HCT116 (cell line): ENCODE data around the gene MLPH. TPM values are rescaled to one million over a fixed set of nuclear protein-coding genes. Genes with fewer than 3 reads are reported as not detected.

ENCODE experiments used
- ATAC-seq: fragments of 200-7000 bp; cut with Tn5 transposase; 2 replicates; pipeline ENCODE4 v1.9.1; 2020; ENCODE audit warnings: mild to moderate bottlenecking, moderate library complexity
- BruUV-seq: library from RNA; stranded (reverse); fragments of 400-500 nt; replicated peaks from 2 replicates; lab custom pipeline; 2021; lab: Mats Ljungman, UMichigan
- CTCF ChIA-PET: fragments of 300-600 bp; sonication (Branson Sonifier 250); formaldehyde crosslinking; loops from one replicate; lab custom pipeline; 2021; ENCODE audit warnings: antibody characterized with exemption; lab: Charles Lee
- POLR2A ChIA-PET: fragments of 300-600, 350-600 bp; sonication (Branson Sonifier 250); formaldehyde crosslinking; loops from one replicate; lab custom pipeline; 2021; ENCODE audit warnings: antibody characterized with exemption; lab: Charles Lee
- RAD21 ChIA-PET, 2 experiments: fragments of 300-600 bp; sonication (Branson Sonifier 250); formaldehyde crosslinking; loops; one replicate each; lab custom pipeline; 2023; ENCODE audit warnings: low total read pairs in 2 of 2; ENCODE audit not compliant: uncharacterized antibody in 2 of 2, unreplicated experiment in 2 of 2, low non-redundant PET in 1 of 2; lab: Charles Lee
- DNase-seq: peaks from one replicate; pipeline ENCODE4 v3.0.0-alpha.2; 2010; ENCODE audit warnings: low read depth, low spot score
- H2AFZ ChIP-seq: fragments of 200-600 bp; shearing (Covaris generic), sonication (generic); 2 replicates; pipeline ENCODE4 v1.6.1; 2017; ENCODE audit warnings: low read depth, mixed run types, mixed read lengths, antibody characterized with exemption, low read length; ENCODE audit not compliant: poor library complexity, severe bottlenecking
- H3K27ac ChIP-seq: 2 replicates; pipeline ENCODE4 v1.5.1; 2012; ENCODE audit warnings: low read depth, low read length
- H3K27me3 ChIP-seq: fragments of 200-600 bp; sonication (generic); 2 replicates; pipeline ENCODE4 v1.6.1; 2016; ENCODE audit warnings: mixed run types, low read length, mixed read lengths; ENCODE audit not compliant: insufficient read depth
- H3K36me3 ChIP-seq, 2 experiments: fragments of 200-500 bp in 1 of 2; fragments of 200-600 bp in 1 of 2; sonication (Bioruptor generic) in 1 of 2; sonication (generic) in 1 of 2; 2 replicates each; pipeline versions ENCODE4 v1.5.1 to v1.6.1; 2014 to 2016; ENCODE audit warnings: low read length in 2 of 2, inconsistent platforms in 1 of 2, mixed read lengths in 1 of 2, mixed run types in 1 of 2; ENCODE audit not compliant: insufficient read depth in 2 of 2, control insufficient read depth in 1 of 2
- H3K4me1 ChIP-seq, 2 experiments: fragments of 200-600 bp in 1 of 2; sonication (generic) in 1 of 2; 2 replicates each; pipeline versions ENCODE4 v1.5.1 to v1.6.1; 2012 to 2017; ENCODE audit warnings: low read length in 2 of 2, inconsistent platforms in 1 of 2, mild to moderate bottlenecking in 1 of 2, mixed read lengths in 1 of 2, mixed run types in 1 of 2, moderate library complexity in 1 of 2; ENCODE audit not compliant: insufficient read depth in 2 of 2, control insufficient read depth in 1 of 2
- H3K4me2 ChIP-seq: fragments of 200-600 bp; sonication (generic); 2 replicates; pipeline ENCODE4 v1.6.1; 2017; ENCODE audit warnings: mixed run types, low read length, mixed read lengths
- H3K4me3 ChIP-seq, 2 experiments: fragments of 200-600 bp in 1 of 2; sonication (generic) in 1 of 2; replicated peaks in 1 of 2; 2 replicates each; pipeline ENCODE4 v1.5.1; 2011 to 2016; ENCODE audit warnings: low read length in 2 of 2, control low read depth in 1 of 2, low read depth in 1 of 2, mild to moderate bottlenecking in 1 of 2, mixed read lengths in 1 of 2, mixed run types in 1 of 2
- H3K79me2 ChIP-seq: fragments of 200-600 bp; sonication (generic); 2 replicates; pipeline ENCODE4 v1.6.1; 2017; ENCODE audit warnings: mild to moderate bottlenecking, mixed run types, low read length, moderate library complexity, mixed read lengths; ENCODE audit not compliant: insufficient read depth
- H3K9ac ChIP-seq: fragments of 200-600 bp; sonication (generic); 2 replicates; pipeline ENCODE4 v1.6.1; 2016; ENCODE audit warnings: low read length, mixed read lengths
- H3K9me2 ChIP-seq: fragments of 200-600 bp; sonication (generic), shearing (Covaris generic); 2 replicates; pipeline ENCODE4 v1.6.1; 2017; ENCODE audit warnings: mixed run types, mild to moderate bottlenecking, moderate library complexity; ENCODE audit not compliant: insufficient read depth
- H3K9me3 ChIP-seq, 2 experiments: fragments of 200-500 bp in 1 of 2; fragments of 200-600 bp in 1 of 2; sonication (Bioruptor generic) in 1 of 2; sonication (generic) in 1 of 2; 2 replicates each; pipeline ENCODE4 v1.6.1; 2014 to 2017; ENCODE audit warnings: low read length in 2 of 2, mixed read lengths in 2 of 2, inconsistent platforms in 1 of 2, low read depth in 1 of 2, mild to moderate bottlenecking in 1 of 2, mixed run types in 1 of 2, moderate library complexity in 1 of 2; ENCODE audit not compliant: control insufficient read depth in 1 of 2, insufficient read depth in 1 of 2
- H4K20me1 ChIP-seq: fragments of 200-600 bp; sonication (generic), shearing (Covaris generic); 2 replicates; pipeline ENCODE4 v1.6.1; 2017; ENCODE audit warnings: mixed run types, mild to moderate bottlenecking, moderate library complexity; ENCODE audit not compliant: insufficient read depth
- ATF3 ChIP-seq: IDR thresholded peaks from 2 replicates; pipeline ENCODE4 v1.6.1; 2012
- CBX3 ChIP-seq: IDR thresholded peaks from 2 replicates; pipeline ENCODE4 v1.6.1; 2012; ENCODE audit warnings: low read depth
- CEBPB ChIP-seq: IDR thresholded peaks from 2 replicates; pipeline ENCODE4 v1.6.1; 2012; ENCODE audit warnings: low read depth
- EGR1 ChIP-seq: IDR thresholded peaks from 2 replicates; pipeline ENCODE4 v1.6.1; 2012; ENCODE audit warnings: low read depth
- ELF1 ChIP-seq: IDR thresholded peaks from 2 replicates; pipeline ENCODE4 v1.6.1; 2012; ENCODE audit warnings: low read depth, borderline replicate concordance
- EZH2 ChIP-seq: fragments of 200-600 bp; sonication (generic); IDR thresholded peaks from 2 replicates; pipeline ENCODE4 v1.6.1; 2017; ENCODE audit warnings: antibody characterized with exemption, mixed run types
- EZH2phosphoT487 ChIP-seq: fragments of 200-600 bp; IDR thresholded peaks from 2 replicates; pipeline ENCODE4 v1.6.1; 2018; ENCODE audit warnings: antibody characterized with exemption, borderline replicate concordance
- JUND ChIP-seq: IDR thresholded peaks from 2 replicates; pipeline ENCODE4 v1.6.1; 2012
- POLR2A ChIP-seq: IDR thresholded peaks from 2 replicates; pipeline ENCODE4 v1.7.0; 2011; ENCODE audit warnings: borderline replicate concordance; ENCODE audit not compliant: insufficient read depth, insufficient read length; ENCODE audit errors: extremely low read depth
- RAD21 ChIP-seq: IDR thresholded peaks from 2 replicates; pipeline ENCODE4 v1.6.1; 2012; ENCODE audit warnings: low read depth, mild to moderate bottlenecking
- REST ChIP-seq: IDR thresholded peaks from 2 replicates; pipeline ENCODE4 v1.6.1; 2012; ENCODE audit warnings: low read depth
- SP1 ChIP-seq: IDR thresholded peaks from 2 replicates; pipeline ENCODE4 v1.6.1; 2012; ENCODE audit warnings: low read depth
- SRF ChIP-seq: IDR thresholded peaks from 2 replicates; pipeline ENCODE4 v1.6.1; 2012; ENCODE audit warnings: low read depth
- TCF7L2 ChIP-seq: IDR thresholded peaks from 2 replicates; pipeline ENCODE4 v1.7.0; 2011; ENCODE audit warnings: borderline replicate concordance, inconsistent platforms; ENCODE audit not compliant: insufficient read depth, insufficient read length; ENCODE audit errors: extremely low read depth
- YY1 ChIP-seq: IDR thresholded peaks from 2 replicates; pipeline ENCODE4 v1.6.1; 2011; ENCODE audit warnings: low read length, low read depth, moderate library complexity, mild to moderate bottlenecking; ENCODE audit not compliant: insufficient replicate concordance; ENCODE audit errors: extremely low read depth
- ZNF274 ChIP-seq: fragments of 200-500 bp; sonication (Bioruptor generic); IDR thresholded peaks from 2 replicates; pipeline ENCODE4 v1.6.1; 2014; ENCODE audit warnings: mild to moderate bottlenecking, low read depth, low read length, inconsistent platforms
- intact Hi-C: fragments of 100-400 bp; cut with micrococcal nuclease; formaldehyde crosslinking; loops from 2 replicates; pipeline ENCODE4 v1.10.0; 2022
- total RNA-seq: library from RNA; stranded (reverse); gene quantifications from one replicate; pipeline ENCODE4 v1.2.1, GENCODE V29; 2021; ENCODE audit not compliant: unreplicated experiment
- TF ChIP-seq, protein P1 (sequence below): IDR thresholded peaks from 2 replicates; pipeline ENCODE4 v1.6.1; 2011; ENCODE audit warnings: mild to moderate bottlenecking, low read length, moderate library complexity; ENCODE audit not compliant: insufficient replicate concordance; ENCODE audit errors: extremely low read depth
- TF ChIP-seq, protein P2 (sequence below), 3 experiments: fragments of 200-600 bp in 1 of 3; sonication (generic) in 1 of 3; IDR thresholded peaks in 2 of 3; conservative IDR thresholded peaks in 1 of 3; 2 replicates each; pipeline ENCODE4 v1.5.1; 2012 to 2017; ENCODE audit warnings: low read depth in 2 of 3, low read length in 2 of 3, antibody characterized with exemption in 1 of 3, borderline replicate concordance in 1 of 3, control low read depth in 1 of 3, mild to moderate bottlenecking in 1 of 3, mixed read lengths in 1 of 3, mixed run types in 1 of 3, moderate library complexity in 1 of 3; ENCODE audit not compliant: insufficient read depth in 1 of 3

MLPH gene
- total RNA-seq, 1 experiment from 2014 or later = 81.4 TPM

DNA sequence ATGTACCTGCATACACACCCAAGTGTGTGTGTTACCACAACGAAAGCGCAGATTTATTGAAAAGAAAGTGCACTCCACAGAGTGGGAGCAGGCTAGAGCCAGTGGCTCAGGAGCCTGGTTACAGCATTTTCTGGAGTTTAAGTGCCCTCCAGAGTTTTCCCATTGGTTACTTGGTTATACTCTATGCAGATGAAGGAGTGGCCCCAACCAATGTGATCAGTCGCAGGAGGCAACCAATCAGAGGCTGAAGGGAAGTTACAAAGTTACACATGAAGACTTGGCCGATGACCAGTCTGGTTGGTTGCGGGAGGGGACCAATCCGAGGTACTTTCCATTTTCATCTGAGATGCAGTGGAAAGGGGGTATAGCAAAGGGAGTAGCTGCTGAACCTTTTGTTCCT, 65.9 kb downstream of the MLPH start:
- DNase-seq (no peak), ATAC-seq (no peak)
- H3K36me3 ChIP-seq = peaks cover 18 to 43% of the 10 kb centered on the region in 2 experiments
- ChIA-PET POLR2A (no interaction called here), CTCF (no interaction called here), RAD21 (no interaction called here)
- no peak overlapping the region for H3K4me3 ChIP-seq
- H3K9me3 ChIP-seq = peaks cover 11 to 14% of the 10 kb centered on the region in 2 experiments; a peak in 3 of 4 replicates
- no peaks in the 10 kb centered on the region for H3K27me3 ChIP-seq
- BruUV-seq = no TSS peak
- no peaks in the 10 kb centered on the region for H3K79me2 ChIP-seq
- TF ChIP-seq ATF3 (no peak), EZH2 (no peak), YY1 (no peak), ELF1 (no peak), EGR1 (no peak), SRF (no peak), RAD21 (no peak), TCF7L2 (no peak), EZH2phosphoT487 (no peak), ZNF274 (no peak), POLR2A (no peak), CEBPB (no peak), JUND (no peak), CBX3 (no peak), REST (no peak), SP1 (no peak)
- TF ChIP-seq, protein P1, sequence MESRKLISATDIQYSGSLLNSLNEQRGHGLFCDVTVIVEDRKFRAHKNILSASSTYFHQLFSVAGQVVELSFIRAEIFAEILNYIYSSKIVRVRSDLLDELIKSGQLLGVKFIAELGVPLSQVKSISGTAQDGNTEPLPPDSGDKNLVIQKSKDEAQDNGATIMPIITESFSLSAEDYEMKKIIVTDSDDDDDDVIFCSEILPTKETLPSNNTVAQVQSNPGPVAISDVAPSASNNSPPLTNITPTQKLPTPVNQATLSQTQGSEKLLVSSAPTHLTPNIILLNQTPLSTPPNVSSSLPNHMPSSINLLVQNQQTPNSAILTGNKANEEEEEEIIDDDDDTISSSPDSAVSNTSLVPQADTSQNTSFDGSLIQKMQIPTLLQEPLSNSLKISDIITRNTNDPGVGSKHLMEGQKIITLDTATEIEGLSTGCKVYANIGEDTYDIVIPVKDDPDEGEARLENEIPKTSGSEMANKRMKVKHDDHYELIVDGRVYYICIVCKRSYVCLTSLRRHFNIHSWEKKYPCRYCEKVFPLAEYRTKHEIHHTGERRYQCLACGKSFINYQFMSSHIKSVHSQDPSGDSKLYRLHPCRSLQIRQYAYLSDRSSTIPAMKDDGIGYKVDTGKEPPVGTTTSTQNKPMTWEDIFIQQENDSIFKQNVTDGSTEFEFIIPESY = no peak
- TF ChIP-seq, protein P2, sequence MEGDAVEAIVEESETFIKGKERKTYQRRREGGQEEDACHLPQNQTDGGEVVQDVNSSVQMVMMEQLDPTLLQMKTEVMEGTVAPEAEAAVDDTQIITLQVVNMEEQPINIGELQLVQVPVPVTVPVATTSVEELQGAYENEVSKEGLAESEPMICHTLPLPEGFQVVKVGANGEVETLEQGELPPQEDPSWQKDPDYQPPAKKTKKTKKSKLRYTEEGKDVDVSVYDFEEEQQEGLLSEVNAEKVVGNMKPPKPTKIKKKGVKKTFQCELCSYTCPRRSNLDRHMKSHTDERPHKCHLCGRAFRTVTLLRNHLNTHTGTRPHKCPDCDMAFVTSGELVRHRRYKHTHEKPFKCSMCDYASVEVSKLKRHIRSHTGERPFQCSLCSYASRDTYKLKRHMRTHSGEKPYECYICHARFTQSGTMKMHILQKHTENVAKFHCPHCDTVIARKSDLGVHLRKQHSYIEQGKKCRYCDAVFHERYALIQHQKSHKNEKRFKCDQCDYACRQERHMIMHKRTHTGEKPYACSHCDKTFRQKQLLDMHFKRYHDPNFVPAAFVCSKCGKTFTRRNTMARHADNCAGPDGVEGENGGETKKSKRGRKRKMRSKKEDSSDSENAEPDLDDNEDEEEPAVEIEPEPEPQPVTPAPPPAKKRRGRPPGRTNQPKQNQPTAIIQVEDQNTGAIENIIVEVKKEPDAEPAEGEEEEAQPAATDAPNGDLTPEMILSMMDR (IDR thresholded peaks at IDR 0.05 in 2 of 3, conservative IDR thresholded peaks at IDR 0.05 in 1 of 3; ENCODE audit: borderline replicate concordance in 1 of 3, insufficient read depth in 1 of 3, low read depth in 2 of 3, low read length in 2 of 3) = no peak
- H3K27ac ChIP-seq = no peak overlapping the region
- intact Hi-C loops = no loop called here
- no peaks in the 10 kb centered on the region for H4K20me1 ChIP-seq
- H3K9ac ChIP-seq = no peak overlapping the region
- no peak overlapping the region for H3K4me2 ChIP-seq
- no peak overlapping the region for H2AFZ ChIP-seq
- H3K4me1 ChIP-seq = no peaks in the 10 kb centered on the region
- no peaks in the 10 kb centered on the region for H3K9me2 ChIP-seq
